Measurements from ENCODE around the gene SLC25A10. TPM values are rescaled to one million over a fixed set of nuclear protein-coding genes. Genes with fewer than 3 reads are reported as not detected.

SLC25A10 gene
- total and polyA plus RNA-seq, 10 of the 15 experiments (the other 5 are each of a cell fraction or from before 2014, with no cell fraction given): 0.11 to 72.7 (median 22.3) TPM

- TF ChIP-seq ZNF687 (IDR thresholded peaks at IDR 0.05): peak; percentile 92
- TF ChIP-seq FOXK2 (IDR thresholded peaks at IDR 0.05): no peak
- no peak for TF ChIP-seq BRCA1 (IDR thresholded peaks at IDR 0.05; ENCODE audit: low read depth, low read length)
- no peak for TF ChIP-seq MTA2 (IDR thresholded peaks at IDR 0.05; ENCODE audit: low read depth)
- TF ChIP-seq NBN (IDR thresholded peaks at IDR 0.05): 0 out of 2 replicates have a peak, but pooled peaks have one; percentile 15
- TF ChIP-seq ZNF217 (IDR thresholded peaks at IDR 0.05): no peak
- TF ChIP-seq PKNOX1 (IDR thresholded peaks at IDR 0.05): peak; percentile 56; the same call in 1 of the 2 replicates
- no peak for TF ChIP-seq FOXM1 (IDR thresholded peaks at IDR 0.05; ENCODE audit: low read depth, low read length)
- TF ChIP-seq CBX3 (IDR thresholded peaks at IDR 0.05; ENCODE audit: borderline replicate concordance, low read depth): no peak
- TF ChIP-seq POLR2A (IDR thresholded peaks at IDR 0.05; ENCODE audit: low read depth, low read length): no peak; the same call in 1 of the 2 replicates
- no peak for TF ChIP-seq HDAC2 (IDR thresholded peaks at IDR 0.05)
- no peak for TF ChIP-seq SMAD5 (IDR thresholded peaks at IDR 0.05; ENCODE audit: low read depth)
- no peak for TF ChIP-seq KDM1A (IDR thresholded peaks at IDR 0.05; ENCODE audit: borderline replicate concordance)
- 0 out of 2 replicates have a peak, but pooled peaks have one; percentile 30 for TF ChIP-seq TCF12 (IDR thresholded peaks at IDR 0.05; ENCODE audit: low read depth, low read length)
- TF ChIP-seq STAT3 (IDR thresholded peaks at IDR 0.05; ENCODE audit: low read depth, low read length): no peak
- peak; percentile 88 for TF ChIP-seq GATAD2B (conservative IDR thresholded peaks at IDR 0.05; ENCODE audit: low read depth)
- TF ChIP-seq ATF2 (IDR thresholded peaks at IDR 0.05; ENCODE audit: low read length): no peak
- TF ChIP-seq MYB (IDR thresholded peaks at IDR 0.05; ENCODE audit: borderline replicate concordance, low read depth, low read length): no peak
- 0 out of 2 replicates have a peak, but pooled peaks have one; percentile 31 for TF ChIP-seq NFXL1 (IDR thresholded peaks at IDR 0.05; ENCODE audit: borderline replicate concordance)
- no peak for TF ChIP-seq EP300 (IDR thresholded peaks at IDR 0.05; ENCODE audit: borderline replicate concordance in 1 of 2, control insufficient read depth in 1 of 2, low read depth in 2 of 2, low read length in 2 of 2)
- TF ChIP-seq ESRRA (IDR thresholded peaks at IDR 0.05; ENCODE audit: low read length): no peak
- peak; percentile 84 to 96; a peak in 3 of 4 replicates for TF ChIP-seq BHLHE40 (IDR thresholded peaks at IDR 0.05; ENCODE audit: borderline replicate concordance in 1 of 2, low read depth in 2 of 2, low read length in 1 of 2)
- no peak for TF ChIP-seq FOS (IDR thresholded peaks at IDR 0.05; ENCODE audit: borderline replicate concordance, extremely low read depth, insufficient read length)
- peak; percentile 54 for TF ChIP-seq BCL3 (IDR thresholded peaks at IDR 0.05; ENCODE audit: borderline replicate concordance, insufficient read depth, low read depth, low read length, poor library complexity, severe bottlenecking)
Measured at GRCh38 chr17:81711814-81712467, at the start of gene SLC25A10 (continued).

Data from GM12878 (cell line).